Nephron (organoid): ENCODE data around the gene SYMPK.
A peak's percentile ranks its signal among the peaks of the same experiment; 100 is the strongest.
"Not testable (repeated sequence)": the region's sequence is repeated elsewhere in the genome, so short reads cannot be mapped to it uniquely, and the experiment has no call there.

ENCODE experiments used
- H3K27ac Mint-ChIP-seq, 3 experiments: 2 replicates each; pipeline ENCODE4 v1.8.0; 2020; ENCODE audit warnings: mixed read lengths in 3 of 3, mild to moderate bottlenecking in 2 of 3, moderate library complexity in 1 of 3
- H3K27me3 Mint-ChIP-seq: 2 replicates; pipeline ENCODE4 v1.8.0; 2021; ENCODE audit warnings: low read depth, mild to moderate bottlenecking, moderate library complexity, mixed read lengths
- H3K36me3 Mint-ChIP-seq: 2 replicates; pipeline ENCODE4 v1.8.0; 2020; ENCODE audit warnings: low read depth, mixed read lengths
- H3K4me1 Mint-ChIP-seq: 2 replicates; pipeline ENCODE4 v1.8.0; 2020; ENCODE audit warnings: mixed read lengths
- H3K4me3 Mint-ChIP-seq, 3 experiments: 2 replicates each; pipeline ENCODE4 v1.8.0; 2020; ENCODE audit warnings: mild to moderate bottlenecking in 3 of 3, mixed read lengths in 3 of 3, moderate library complexity in 2 of 3
- H3K9me3 Mint-ChIP-seq: 2 replicates; pipeline ENCODE4 v1.8.0; 2020; ENCODE audit warnings: mixed read lengths
- TF ChIP-seq, protein P1 (sequence below), 3 experiments: fragments of 200-600 bp; sonication (generic); IDR thresholded peaks; one replicate each; pipeline ENCODE4 v1.5.0; 2021; ENCODE audit warnings: antibody characterized with exemption in 3 of 3; ENCODE audit not compliant: unreplicated experiment in 3 of 3

SYMPK gene

DNA sequence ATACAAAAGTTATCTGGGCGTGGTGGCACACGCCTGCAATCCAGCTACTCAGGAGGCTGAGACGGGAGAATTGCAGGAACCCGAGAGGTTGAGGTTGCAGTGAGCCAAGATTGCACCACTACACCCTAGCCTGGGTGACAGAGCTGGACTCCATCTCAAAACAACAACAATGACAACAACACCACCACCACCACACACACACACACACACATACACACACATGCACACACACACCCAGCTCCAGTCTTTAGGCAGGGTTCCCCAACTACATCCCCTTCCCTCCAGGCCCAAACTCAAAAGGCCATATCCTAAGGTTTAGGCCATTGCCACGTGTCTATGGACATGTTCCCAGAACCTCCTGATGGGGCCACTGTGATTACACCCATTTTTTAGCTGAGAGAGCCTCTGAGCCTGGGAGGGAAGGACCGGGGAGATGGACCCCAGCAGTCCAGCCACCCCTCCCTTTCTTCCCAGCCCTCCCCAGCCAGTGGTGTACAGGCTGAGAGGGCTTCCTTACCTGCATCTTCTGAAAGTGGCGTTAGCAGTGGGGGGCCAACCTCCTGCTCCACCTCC lies 61.3 kb downstream of the SYMPK start:
- H3K9me3 Mint-ChIP-seq: no peaks in the 10 kb centered on the region
- TF ChIP-seq, protein P1, sequence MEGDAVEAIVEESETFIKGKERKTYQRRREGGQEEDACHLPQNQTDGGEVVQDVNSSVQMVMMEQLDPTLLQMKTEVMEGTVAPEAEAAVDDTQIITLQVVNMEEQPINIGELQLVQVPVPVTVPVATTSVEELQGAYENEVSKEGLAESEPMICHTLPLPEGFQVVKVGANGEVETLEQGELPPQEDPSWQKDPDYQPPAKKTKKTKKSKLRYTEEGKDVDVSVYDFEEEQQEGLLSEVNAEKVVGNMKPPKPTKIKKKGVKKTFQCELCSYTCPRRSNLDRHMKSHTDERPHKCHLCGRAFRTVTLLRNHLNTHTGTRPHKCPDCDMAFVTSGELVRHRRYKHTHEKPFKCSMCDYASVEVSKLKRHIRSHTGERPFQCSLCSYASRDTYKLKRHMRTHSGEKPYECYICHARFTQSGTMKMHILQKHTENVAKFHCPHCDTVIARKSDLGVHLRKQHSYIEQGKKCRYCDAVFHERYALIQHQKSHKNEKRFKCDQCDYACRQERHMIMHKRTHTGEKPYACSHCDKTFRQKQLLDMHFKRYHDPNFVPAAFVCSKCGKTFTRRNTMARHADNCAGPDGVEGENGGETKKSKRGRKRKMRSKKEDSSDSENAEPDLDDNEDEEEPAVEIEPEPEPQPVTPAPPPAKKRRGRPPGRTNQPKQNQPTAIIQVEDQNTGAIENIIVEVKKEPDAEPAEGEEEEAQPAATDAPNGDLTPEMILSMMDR (IDR thresholded peaks at IDR 0.05; ENCODE audit: unreplicated experiment in 3 of 3): no peak
- no peak overlapping the region for H3K27ac Mint-ChIP-seq
- H3K36me3 Mint-ChIP-seq: no peaks in the 10 kb centered on the region
- H3K27me3 Mint-ChIP-seq: peaks cover 11% of the 10 kb centered on the region
- peaks cover 11% of the 10 kb centered on the region for H3K4me1 Mint-ChIP-seq
- peak overlapping the region in 1 of 3 experiments; percentile 28 for H3K4me3 Mint-ChIP-seq

DNA sequence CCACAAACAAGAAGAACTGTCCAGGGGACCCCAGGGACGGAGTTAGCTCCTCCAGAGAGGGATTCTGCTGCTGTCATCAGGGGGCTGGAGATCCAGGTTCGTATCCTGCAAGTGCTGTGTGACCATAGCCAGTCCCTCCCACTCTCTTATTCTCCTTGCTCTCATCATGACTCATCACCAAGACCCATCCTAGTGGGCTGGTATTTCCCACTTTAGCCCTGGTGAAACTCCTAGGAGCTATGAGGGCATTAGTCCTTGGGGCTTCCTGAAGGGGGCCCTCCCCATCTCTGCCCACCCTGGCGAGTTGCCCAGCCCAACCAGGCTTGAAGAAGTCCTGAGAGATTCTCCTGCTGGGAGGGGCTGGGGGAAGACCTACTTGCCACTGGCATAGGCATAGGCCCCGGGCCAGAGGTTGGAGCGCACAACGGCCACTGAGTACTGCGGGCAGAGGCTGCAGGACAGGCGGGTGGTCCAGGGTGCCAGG lies 62.8 kb downstream of the SYMPK start:
- H3K27me3 Mint-ChIP-seq: peaks cover 11% of the 10 kb centered on the region
- no peak overlapping the region for H3K4me3 Mint-ChIP-seq
- TF ChIP-seq, protein P1 (IDR thresholded peaks at IDR 0.05; ENCODE audit: unreplicated experiment in 3 of 3): no peak
- no peaks in the 10 kb centered on the region for H3K9me3 Mint-ChIP-seq
- H3K36me3 Mint-ChIP-seq: no peaks in the 10 kb centered on the region
- peaks cover 11% of the 10 kb centered on the region for H3K4me1 Mint-ChIP-seq
- H3K27ac Mint-ChIP-seq: no peak overlapping the region

DNA sequence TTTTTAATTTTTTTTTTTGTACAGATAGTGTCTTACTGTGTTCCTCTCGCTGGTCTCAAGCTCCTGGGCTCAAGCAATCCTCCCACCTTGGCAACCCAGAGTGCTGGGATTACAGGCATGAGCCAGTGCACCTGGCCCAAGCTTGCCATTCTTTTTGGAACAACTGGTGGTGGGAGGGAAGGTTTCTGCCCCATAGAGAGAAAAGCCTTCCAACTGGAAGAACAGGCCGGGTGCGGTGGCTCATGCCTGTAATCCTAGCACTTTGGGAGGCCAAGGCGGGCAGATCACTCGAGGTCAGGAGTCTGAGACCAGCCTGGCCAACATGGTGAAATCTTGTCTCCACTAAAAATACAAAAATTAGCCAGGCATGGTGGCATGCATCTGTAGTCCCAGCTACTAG lies 63.4 kb downstream of the SYMPK start:
- not testable (repeated sequence) for H3K9me3 Mint-ChIP-seq, H3K36me3 Mint-ChIP-seq, H3K4me3 Mint-ChIP-seq, H3K27ac Mint-ChIP-seq
- Mint-ChIP-seq H3K4me1 (peaks cover 16% of the 10 kb centered on the region), H3K27me3 (peaks cover 15% of the 10 kb centered on the region)

DNA sequence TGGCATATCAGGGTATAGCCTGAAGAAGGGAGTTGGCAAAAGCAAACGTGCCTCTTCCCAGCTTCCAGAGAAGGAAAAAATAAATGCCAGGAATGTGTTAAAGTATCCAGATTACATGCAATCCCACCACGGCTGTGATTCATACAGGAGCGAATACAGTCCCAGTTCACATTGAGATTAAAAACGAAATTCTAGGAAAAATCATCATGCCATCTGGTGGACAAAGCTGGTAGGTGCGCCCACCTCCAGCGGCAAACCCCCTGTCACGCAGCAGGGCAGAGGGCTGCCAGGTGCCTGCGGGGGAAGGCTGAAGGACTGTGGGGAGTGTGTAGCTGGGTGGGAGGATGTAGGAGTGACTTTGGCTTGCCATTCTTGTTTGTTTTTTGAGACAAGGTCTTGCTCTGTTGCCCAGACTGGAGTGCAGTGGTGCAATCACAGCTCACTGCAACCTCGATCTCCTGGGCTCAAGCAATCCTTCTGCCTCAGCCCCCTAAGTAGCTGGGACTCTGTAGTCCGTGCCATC lies 63.9 kb downstream of the SYMPK start:
- Mint-ChIP-seq H3K4me1 (peaks cover 17% of the 10 kb centered on the region), H3K27me3 (peaks cover 15% of the 10 kb centered on the region), H3K9me3 (no peaks in the 10 kb centered on the region), H3K27ac (peak overlapping the region; percentile 16 to 64 (median 33)), H3K36me3 (no peaks in the 10 kb centered on the region), H3K4me3 (peak overlapping the region in 2 of 3 experiments; percentile 0 to 14)
- TF ChIP-seq, protein P1 (IDR thresholded peaks at IDR 0.05; ENCODE audit: unreplicated experiment in 3 of 3): peak; percentile 84 to 88 (median 85)

DNA sequence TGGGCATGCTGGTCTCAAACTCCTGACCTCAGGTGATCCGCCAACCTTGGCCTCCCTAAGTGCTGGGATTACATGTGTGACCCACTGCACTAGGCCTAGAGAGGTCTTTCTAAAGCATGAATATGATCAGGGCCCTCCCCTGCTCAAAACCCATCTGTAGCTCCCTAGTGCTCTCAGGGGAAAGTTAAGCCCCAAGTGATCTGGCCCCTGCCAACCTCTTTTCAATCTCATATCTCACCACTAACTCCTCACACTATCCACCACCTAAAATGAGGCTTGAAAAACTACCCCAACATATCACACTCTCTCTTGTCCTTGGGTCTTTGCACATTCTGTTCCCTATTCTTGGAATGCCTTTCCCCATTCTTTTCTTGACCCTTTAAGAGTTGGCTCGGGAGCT lies 68.3 kb downstream of the SYMPK start:
- H3K9me3 Mint-ChIP-seq: no peaks in the 10 kb centered on the region
- peaks cover 41% of the 10 kb centered on the region for H3K4me1 Mint-ChIP-seq
- H3K27me3 Mint-ChIP-seq: peaks cover 4% of the 10 kb centered on the region
- TF ChIP-seq, protein P1 (IDR thresholded peaks at IDR 0.05; ENCODE audit: unreplicated experiment in 3 of 3): no peak
- peaks cover 10% of the 10 kb centered on the region for H3K36me3 Mint-ChIP-seq
- H3K4me3 Mint-ChIP-seq: peak overlapping the region; percentile 15 to 65 (median 16)
- H3K27ac Mint-ChIP-seq: peak overlapping the region in 1 of 3 experiments; percentile 17

DNA sequence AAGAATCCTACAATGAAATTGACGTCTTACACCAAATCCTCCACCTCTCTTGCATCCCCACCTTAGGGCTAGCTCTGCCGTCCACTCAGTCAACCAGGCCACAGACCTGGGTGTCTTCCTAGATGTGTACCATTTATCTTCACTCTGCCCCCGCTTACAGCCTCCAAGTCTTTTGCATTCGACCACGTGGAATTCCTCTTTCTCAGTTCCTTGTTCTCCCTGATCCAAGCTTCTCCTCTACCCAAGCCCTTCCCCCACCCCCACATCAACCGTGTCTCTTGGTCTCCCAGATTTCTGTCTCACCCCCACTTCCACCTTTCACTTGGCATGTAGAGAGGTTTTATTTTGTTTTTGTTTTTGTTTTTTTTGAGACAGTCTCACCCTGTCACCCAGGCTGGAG lies 69.1 kb downstream of the SYMPK start:
- Mint-ChIP-seq H3K36me3 (peaks cover 17% of the 10 kb centered on the region), H3K9me3 (no peaks in the 10 kb centered on the region), H3K4me3 (peak overlapping the region; percentile 70 to 79 (median 76)), H3K27ac (peak overlapping the region in 1 of 3 experiments; percentile 9), H3K27me3 (peaks cover 4% of the 10 kb centered on the region), H3K4me1 (peaks cover 37% of the 10 kb centered on the region)
- TF ChIP-seq, protein P1 (IDR thresholded peaks at IDR 0.05; ENCODE audit: unreplicated experiment in 3 of 3): no peak
